Astrocyte (in vitro differentiated cells and primary cell): ENCODE results near the gene STX17. TPM values are rescaled to one million over a fixed set of nuclear protein-coding genes. Genes with fewer than 3 reads are reported as not detected.

ENCODE experiments used
- DNase-seq: peaks from one replicate; pipeline ENCODE4 v3.0.0-alpha.2; 2010; ENCODE audit warnings: low read depth
- FAIRE-seq: peaks from 2 replicates; lab custom pipeline; 2011; peaks lifted over from hg19 to GRCh38; lab: Jason Lieb, UNC
- H2AFZ ChIP-seq: 2 replicates; pipeline ENCODE4 v1.6.0; 2012; ENCODE audit warnings: low read depth, low read length, inconsistent platforms
- H3K27ac ChIP-seq: 2 replicates; pipeline ENCODE4 v1.5.1; 2011; ENCODE audit warnings: low read depth, low read length, inconsistent platforms
- H3K27me3 ChIP-seq: 2 replicates; pipeline ENCODE4 v1.6.0; 2011; ENCODE audit warnings: low read length, inconsistent platforms; ENCODE audit not compliant: insufficient read depth
- H3K36me3 ChIP-seq: 2 replicates; pipeline ENCODE4 v1.5.1; 2011; ENCODE audit warnings: low read length, inconsistent platforms; ENCODE audit not compliant: insufficient read depth
- H3K4me1 ChIP-seq: 2 replicates; pipeline ENCODE4 v1.5.1; 2011; ENCODE audit warnings: low read length, inconsistent platforms; ENCODE audit not compliant: insufficient read depth
- H3K4me2 ChIP-seq: 2 replicates; pipeline ENCODE4 v1.6.0; 2012; ENCODE audit warnings: low read length, inconsistent platforms
- H3K4me3 ChIP-seq: 2 replicates; pipeline ENCODE4 v1.5.1; 2011; ENCODE audit warnings: low read depth, mild to moderate bottlenecking, low read length, inconsistent platforms; ENCODE audit not compliant: insufficient read depth
- H3K79me2 ChIP-seq: 2 replicates; pipeline ENCODE4 v1.6.0; 2012; ENCODE audit warnings: mild to moderate bottlenecking, low read length, inconsistent platforms; ENCODE audit not compliant: insufficient read depth
- H3K9ac ChIP-seq: 2 replicates; pipeline ENCODE4 v1.6.0; 2012; ENCODE audit warnings: mild to moderate bottlenecking, low read length, inconsistent platforms
- H3K9me3 ChIP-seq: 2 replicates; pipeline ENCODE4 v1.5.1; 2012; ENCODE audit warnings: low read depth, mild to moderate bottlenecking, low read length, inconsistent platforms; ENCODE audit not compliant: insufficient read depth
- H4K20me1 ChIP-seq: 2 replicates; pipeline ENCODE4 v1.6.0; 2012; ENCODE audit warnings: low read length, inconsistent platforms; ENCODE audit not compliant: insufficient read depth
- H3K27ac Mint-ChIP-seq: one replicate; pipeline ENCODE4 v1.8.0; 2021; ENCODE audit warnings: mild to moderate bottlenecking, mixed read lengths; ENCODE audit not compliant: unreplicated experiment
- H3K27me3 Mint-ChIP-seq: one replicate; pipeline ENCODE4 v1.8.0; 2021; ENCODE audit warnings: low read depth, mixed read lengths; ENCODE audit not compliant: unreplicated experiment
- H3K36me3 Mint-ChIP-seq: one replicate; pipeline ENCODE4 v1.8.0; 2021; ENCODE audit warnings: low read depth, mixed read lengths; ENCODE audit not compliant: unreplicated experiment
- H3K4me1 Mint-ChIP-seq: one replicate; pipeline ENCODE4 v1.8.0; 2021; ENCODE audit warnings: low read depth, mixed read lengths; ENCODE audit not compliant: unreplicated experiment
- H3K4me3 Mint-ChIP-seq: one replicate; pipeline ENCODE4 v1.8.0; 2021; ENCODE audit warnings: mild to moderate bottlenecking, moderate library complexity, mixed read lengths; ENCODE audit not compliant: unreplicated experiment
- H3K9me3 Mint-ChIP-seq: one replicate; pipeline ENCODE4 v1.8.0; 2021; ENCODE audit warnings: mild to moderate bottlenecking, mixed read lengths; ENCODE audit not compliant: unreplicated experiment
- CTCF ChIP-seq: IDR thresholded peaks from 2 replicates; pipeline ENCODE4 v1.5.1; 2011; ENCODE audit warnings: low read depth, mild to moderate bottlenecking, inconsistent platforms, low read length, moderate library complexity; ENCODE audit not compliant: insufficient read depth
- EZH2 ChIP-seq: IDR thresholded peaks from 2 replicates; pipeline ENCODE4 v1.6.1; 2012; ENCODE audit warnings: mild to moderate bottlenecking, low read length, inconsistent platforms; ENCODE audit not compliant: insufficient read depth
- total RNA-seq: library from RNA; stranded (reverse); gene quantifications from 2 replicates; pipeline ENCODE4 v1.2.1, GENCODE V29; 2021

The STX17 gene
- total RNA-seq, 1 donor from 2014 or later = 28.3 TPM

GRCh38 chr9:99889120-99889519, 17.3 kb upstream of the STX17 start:
- no peaks in the 10 kb centered on the region for H3K36me3 ChIP-seq
- no peak overlapping the region for H3K27ac ChIP-seq
- no peak overlapping the region for H3K4me3 ChIP-seq
- H4K20me1 ChIP-seq = no peaks in the 10 kb centered on the region
- no peak overlapping the region for H2AFZ ChIP-seq
- DNase-seq (no peak), FAIRE-seq (no peak)
- H3K4me2 ChIP-seq = no peak overlapping the region
- H3K36me3 Mint-ChIP-seq = no peaks in the 10 kb centered on the region
- TF ChIP-seq CTCF (no peak), EZH2 (no peak)
- H3K4me1 ChIP-seq = no peaks in the 10 kb centered on the region
- H3K27me3 ChIP-seq = peaks cover 15% of the 10 kb centered on the region
- H3K4me1 Mint-ChIP-seq = peaks cover 7% of the 10 kb centered on the region
- no peaks in the 10 kb centered on the region for H3K9me3 ChIP-seq
- no peak overlapping the region for H3K27ac Mint-ChIP-seq
- H3K4me3 Mint-ChIP-seq = no peak overlapping the region
- H3K9ac ChIP-seq = no peak overlapping the region
- no peaks in the 10 kb centered on the region for H3K79me2 ChIP-seq
- H3K9me3 Mint-ChIP-seq = no peaks in the 10 kb centered on the region
- H3K27me3 Mint-ChIP-seq = peaks cover 2% of the 10 kb centered on the region

GRCh38 chr9:99894826-99895225, 11.6 kb upstream of the STX17 start:
- DNase-seq (no peak), FAIRE-seq (no peak)
- H3K9me3 Mint-ChIP-seq = no peaks in the 10 kb centered on the region
- Histone ChIP-seq H3K79me2 (no peaks in the 10 kb centered on the region), H3K27me3 (peaks cover 17% of the 10 kb centered on the region), H3K27ac (no peak overlapping the region), H3K9ac (no peak overlapping the region), H4K20me1 (no peaks in the 10 kb centered on the region), H3K36me3 (no peaks in the 10 kb centered on the region), H2AFZ (no peak overlapping the region), H3K9me3 (no peaks in the 10 kb centered on the region), H3K4me1 (no peaks in the 10 kb centered on the region), H3K4me2 (no peak overlapping the region), H3K4me3 (no peak overlapping the region)
- H3K27ac Mint-ChIP-seq = no peak overlapping the region
- H3K27me3 Mint-ChIP-seq = no peaks in the 10 kb centered on the region
- TF ChIP-seq CTCF (no peak), EZH2 (no peak)
- H3K4me3 Mint-ChIP-seq = no peak overlapping the region
- H3K4me1 Mint-ChIP-seq = peaks cover 3% of the 10 kb centered on the region
- no peaks in the 10 kb centered on the region for H3K36me3 Mint-ChIP-seq

- H3K27me3 Mint-ChIP-seq = no peaks in the 10 kb centered on the region
- Histone ChIP-seq H2AFZ (no peak overlapping the region), H3K4me3 (no peak overlapping the region), H3K36me3 (no peaks in the 10 kb centered on the region), H3K9me3 (no peaks in the 10 kb centered on the region), H3K4me2 (no peak overlapping the region), H3K27me3 (peaks cover 22% of the 10 kb centered on the region), H3K27ac (no peak overlapping the region), H3K4me1 (no peaks in the 10 kb centered on the region), H3K9ac (no peak overlapping the region), H3K79me2 (no peaks in the 10 kb centered on the region), H4K20me1 (no peaks in the 10 kb centered on the region)
- no peak for DNase-seq
- H3K36me3 Mint-ChIP-seq = no peaks in the 10 kb centered on the region
- H3K27ac Mint-ChIP-seq = no peak overlapping the region
- FAIRE-seq = no peak
- TF ChIP-seq EZH2 (no peak), CTCF (no peak)
- peaks cover 3% of the 10 kb centered on the region for H3K4me1 Mint-ChIP-seq
- H3K4me3 Mint-ChIP-seq = no peak overlapping the region
- H3K9me3 Mint-ChIP-seq = no peaks in the 10 kb centered on the region
Measured at GRCh38 chr9:99895510-99895909, 10.9 kb upstream of the STX17 start.
